HepG2 (cell line): Measurements from ENCODE around the gene NSFL1C. TPM values are rescaled to one million over a fixed set of nuclear protein-coding genes. Genes with fewer than 3 reads are reported as not detected.

Source experiments
- ARID5B ChIP-seq: IDR thresholded peaks from 2 replicates; pipeline ENCODE4 v1.4.0; 2020; ENCODE audit warnings: mild to moderate bottlenecking, missing genetic modification reagents
- ASH2L ChIP-seq: fragments of 300-600, 200-600 bp; sonication (generic); IDR thresholded peaks from 2 replicates; pipeline ENCODE4 v1.7.0; 2017; ENCODE audit warnings: low read depth, mild to moderate bottlenecking, moderate library complexity, mixed read lengths, low read length; ENCODE audit not compliant: insufficient read length
- BCL6 ChIP-seq: IDR thresholded peaks from 2 replicates; pipeline ENCODE4 v1.6.1; 2016; ENCODE audit warnings: missing genetic modification reagents, missing compliant biosample characterization
- CBX1 ChIP-seq: IDR thresholded peaks from one replicate; pipeline ENCODE4 v1.6.1; 2016; ENCODE audit warnings: antibody characterized with exemption, low read depth
- CBX5 ChIP-seq: sonication (generic); formaldehyde crosslinking; IDR thresholded peaks from 2 replicates; pipeline ENCODE4 v1.4.0; 2020; ENCODE audit warnings: missing genetic modification reagents, borderline replicate concordance
- FOXA1 ChIP-seq, 2 experiments: fragments of 450-650 bp in 1 of 2; sonication (generic) in 1 of 2; formaldehyde crosslinking in 1 of 2; IDR thresholded peaks; 2 replicates each; pipeline versions ENCODE4 v1.4.0 to v1.6.1; 2016 to 2020; ENCODE audit warnings: missing genetic modification reagents in 1 of 2
- GABPA ChIP-seq, 2 experiments: IDR thresholded peaks; 2 replicates each; pipeline ENCODE4 v1.6.1; 2011 to 2016; ENCODE audit warnings: low read depth in 2 of 2, low read length in 1 of 2, missing biosample characterization in 1 of 2, missing genetic modification characterization in 1 of 2
- HHEX ChIP-seq: IDR thresholded peaks from 2 replicates; pipeline ENCODE4 v1.6.1; 2016; ENCODE audit warnings: control low read depth
- MXD4 ChIP-seq: IDR thresholded peaks from 2 replicates; pipeline ENCODE4 v1.6.1; 2016; ENCODE audit warnings: mild to moderate bottlenecking, missing biosample characterization, missing genetic modification reagents
- NAIF1 ChIP-seq: sonication (generic); formaldehyde crosslinking; IDR thresholded peaks from 2 replicates; pipeline ENCODE4 v1.5.0; 2020; ENCODE audit warnings: mild to moderate bottlenecking, missing genetic modification reagents, borderline replicate concordance
- PAX8 ChIP-seq: sonication (generic); formaldehyde crosslinking; IDR thresholded peaks from 2 replicates; pipeline ENCODE4 v1.8.0; 2022; ENCODE audit warnings: mild to moderate bottlenecking, missing genetic modification reagents, borderline replicate concordance
- PCBP2 ChIP-seq: fragments of 200-400 bp; formaldehyde crosslinking; optimal IDR thresholded peaks from 2 replicates; pipeline ENCODE3; 2018; ENCODE audit warnings: low read length, low read depth; ENCODE audit not compliant: poor library complexity, severe bottlenecking
- XRCC5 ChIP-seq: fragments of 200-400 bp; formaldehyde crosslinking; optimal IDR thresholded peaks from 2 replicates; pipeline ENCODE3; 2017; ENCODE audit warnings: mild to moderate bottlenecking, low read length
- YEATS2 ChIP-seq: sonication (generic); formaldehyde crosslinking; IDR thresholded peaks from 2 replicates; pipeline ENCODE4 v1.4.0; 2020; ENCODE audit warnings: missing genetic modification reagents, borderline replicate concordance
- ZNF331 ChIP-seq: sonication (generic); formaldehyde crosslinking; IDR thresholded peaks from 2 replicates; pipeline ENCODE4 v1.4.0; 2020; ENCODE audit warnings: missing genetic modification reagents
- ZSCAN25 ChIP-seq: sonication (generic); formaldehyde crosslinking; IDR thresholded peaks from 2 replicates; pipeline ENCODE4 v1.8.0; 2022; ENCODE audit warnings: mild to moderate bottlenecking, missing genetic modification reagents
- ZSCAN9 ChIP-seq: IDR thresholded peaks from 2 replicates; pipeline ENCODE4 v1.6.1; 2016; ENCODE audit warnings: borderline replicate concordance
- polyA plus RNA-seq, 8 experiments: library from polyadenylated mRNA; depleted of rRNA in 3 of 8; stranded (reverse) in 7 of 8; unstranded in 1 of 8; fragments of >200 nt; fragmentation: Illumina TruSeq in 4 of 8; extraction: Trizol in 4 of 8; gene quantifications; 2 replicates each; pipeline versions ENCODE4 v1.2.1 to v1.2.3, GENCODE V29; 2011 to 2016; ENCODE audit warnings: low read depth in 4 of 8, missing spikeins in 1 of 8, mixed read lengths in 1 of 8; ENCODE audit not compliant: insufficient read depth in 1 of 8
- total RNA-seq, 5 experiments: library from RNA; depleted of rRNA; stranded (reverse); fragments of >200 nt; fragmentation: Illumina TruSeq; extraction: Trizol; gene quantifications; 2 replicates each; pipeline ENCODE4 v1.2.3, GENCODE V29; 2016; ENCODE audit warnings: low read depth in 1 of 5
- TF ChIP-seq, protein P1 (sequence below), 2 experiments: sonication (generic) in 1 of 2; formaldehyde crosslinking in 1 of 2; IDR thresholded peaks; 2 replicates each; pipeline versions ENCODE4 v1.4.0 to v1.6.1; 2016 to 2020; ENCODE audit warnings: borderline replicate concordance in 1 of 2, low read depth in 1 of 2, mild to moderate bottlenecking in 1 of 2, missing genetic modification reagents in 1 of 2
- TF ChIP-seq, protein P2 (sequence below): IDR thresholded peaks from 2 replicates; pipeline ENCODE4 v1.6.1; 2016; ENCODE audit warnings: missing compliant biosample characterization, missing genetic modification reagents, borderline replicate concordance

The NSFL1C gene
- total and polyA plus RNA-seq, 2 of the 13 experiments (the other 11 are each of a cell fraction or from before 2014, with no cell fraction given) = 22.9 to 62.7 TPM

GRCh38 chr20:1503564-1504227 lies 37.0 kb upstream of the NSFL1C start (continued):
- peak; percentile 88 for TF ChIP-seq ZNF331 (CRISPR knock-in tag)
- peak; percentile 52 for TF ChIP-seq ASH2L
- TF ChIP-seq, protein P1, sequence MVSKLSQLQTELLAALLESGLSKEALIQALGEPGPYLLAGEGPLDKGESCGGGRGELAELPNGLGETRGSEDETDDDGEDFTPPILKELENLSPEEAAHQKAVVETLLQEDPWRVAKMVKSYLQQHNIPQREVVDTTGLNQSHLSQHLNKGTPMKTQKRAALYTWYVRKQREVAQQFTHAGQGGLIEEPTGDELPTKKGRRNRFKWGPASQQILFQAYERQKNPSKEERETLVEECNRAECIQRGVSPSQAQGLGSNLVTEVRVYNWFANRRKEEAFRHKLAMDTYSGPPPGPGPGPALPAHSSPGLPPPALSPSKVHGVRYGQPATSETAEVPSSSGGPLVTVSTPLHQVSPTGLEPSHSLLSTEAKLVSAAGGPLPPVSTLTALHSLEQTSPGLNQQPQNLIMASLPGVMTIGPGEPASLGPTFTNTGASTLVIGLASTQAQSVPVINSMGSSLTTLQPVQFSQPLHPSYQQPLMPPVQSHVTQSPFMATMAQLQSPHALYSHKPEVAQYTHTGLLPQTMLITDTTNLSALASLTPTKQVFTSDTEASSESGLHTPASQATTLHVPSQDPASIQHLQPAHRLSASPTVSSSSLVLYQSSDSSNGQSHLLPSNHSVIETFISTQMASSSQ (IDR thresholded peaks at IDR 0.05; ENCODE audit: low read depth) = peak; percentile 33; the same call in 1 of the 2 replicates
- TF ChIP-seq, protein P1 (CRISPR knock-in tag; IDR thresholded peaks at IDR 0.05; ENCODE audit: borderline replicate concordance) = peak; percentile 15; the same call in 1 of the 2 replicates
- peak; percentile 80 for TF ChIP-seq ZSCAN9 (CRISPR knock-in tag)
- no peak for TF ChIP-seq FOXA1 (IDR thresholded peaks at IDR 0.05)
- TF ChIP-seq FOXA1 (CRISPR knock-in tag; IDR thresholded peaks at IDR 0.05) = 0 out of 2 replicates have a peak, but pooled peaks have one; percentile 39
- peak; percentile 86; the same call in 1 of the 2 replicates for TF ChIP-seq CBX5 (CRISPR knock-in tag)
- TF ChIP-seq MXD4 (CRISPR knock-in tag) = peak; percentile 71
- peak; percentile 83 for TF ChIP-seq CBX1
- no peak for TF ChIP-seq PCBP2
- TF ChIP-seq, protein P2, sequence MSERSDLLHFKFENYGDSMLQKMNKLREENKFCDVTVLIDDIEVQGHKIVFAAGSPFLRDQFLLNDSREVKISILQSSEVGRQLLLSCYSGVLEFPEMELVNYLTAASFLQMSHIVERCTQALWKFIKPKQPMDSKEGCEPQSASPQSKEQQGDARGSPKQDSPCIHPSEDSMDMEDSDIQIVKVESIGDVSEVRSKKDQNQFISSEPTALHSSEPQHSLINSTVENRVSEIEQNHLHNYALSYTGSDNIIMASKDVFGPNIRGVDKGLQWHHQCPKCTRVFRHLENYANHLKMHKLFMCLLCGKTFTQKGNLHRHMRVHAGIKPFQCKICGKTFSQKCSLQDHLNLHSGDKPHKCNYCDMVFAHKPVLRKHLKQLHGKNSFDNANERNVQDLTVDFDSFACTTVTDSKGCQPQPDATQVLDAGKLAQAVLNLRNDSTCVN = peak; percentile 70; the same call in 1 of the 2 replicates
- TF ChIP-seq PAX8 (CRISPR knock-in tag) = no peak
- TF ChIP-seq YEATS2 (CRISPR knock-in tag) = peak; percentile 69; the same call in 1 of the 2 replicates
- no peak for TF ChIP-seq ZSCAN25 (CRISPR knock-in tag)
- TF ChIP-seq XRCC5 = peak; percentile 99
- peak; percentile 64 for TF ChIP-seq ARID5B (CRISPR knock-in tag)
- no peak for TF ChIP-seq GABPA (IDR thresholded peaks at IDR 0.05; ENCODE audit: low read depth, low read length)
- TF ChIP-seq GABPA (CRISPR knock-in tag; IDR thresholded peaks at IDR 0.05; ENCODE audit: low read depth) = peak; percentile 67
- no peak for TF ChIP-seq HHEX (CRISPR knock-in tag)
- TF ChIP-seq NAIF1 (CRISPR knock-in tag) = no peak
- TF ChIP-seq BCL6 (CRISPR knock-in tag) = 0 out of 2 replicates have a peak, but pooled peaks have one; percentile 11
